ENCODE measurements around the gene OR14A2.
"Not testable (repeated sequence)": the region's sequence is repeated elsewhere in the genome, so short reads cannot be mapped to it uniquely, and the experiment has no call there.

Gene OR14A2

GRCh38 chr1:247748041-247748440 is at the start of gene OR14A2:
Gene OR14A2 (minus strand): TSS chr1:247748141.
- TF ChIP-seq CTCF (conservative IDR thresholded peaks at IDR 0.05; ENCODE audit: low read depth, low read length): no peak
- no peak for DNase-seq (ENCODE audit: low read depth)
- H3K4me3 ChIP-seq (ENCODE audit: low read length): no peak within 1 kb of the TSS

- H3K4me3 ChIP-seq (ENCODE audit: low read length): no peak overlapping the region
- DNase-seq (ENCODE audit: low read depth): no peak
- no peak for TF ChIP-seq CTCF (conservative IDR thresholded peaks at IDR 0.05; ENCODE audit: low read depth, low read length)
Observed at GRCh38 chr1:247797518-247797917, 49.6 kb upstream of the OR14A2 start.

- no peak for DNase-seq (ENCODE audit: low read depth)
- H3K4me3 ChIP-seq (ENCODE audit: low read length): no peak overlapping the region
- TF ChIP-seq CTCF (conservative IDR thresholded peaks at IDR 0.05; ENCODE audit: low read depth, low read length): no peak
Observed at GRCh38 chr1:247769603-247770002, 21.7 kb upstream of the OR14A2 start.

- TF ChIP-seq CTCF (conservative IDR thresholded peaks at IDR 0.05; ENCODE audit: low read depth, low read length): no peak
- H3K4me3 ChIP-seq (ENCODE audit: low read length): no peak within 1 kb of the TSS
- no peak for DNase-seq (ENCODE audit: low read depth)
Observed at GRCh38 chr1:247760456-247760855, 12.5 kb upstream of the OR14A2 start, which contains the start of gene OR1C1. Gene OR1C1 (minus strand): TSS chr1:247760556. CDS start chr1:247758406, 2,150 bp downstream.

GRCh38 chr1:247754311-247754710 is 6.4 kb upstream of the OR14A2 start:
- not testable (repeated sequence) for DNase-seq (ENCODE audit: low read depth); H3K4me3 ChIP-seq (ENCODE audit: low read length)

- H3K4me3 ChIP-seq (ENCODE audit: low read length): no peak overlapping the region
- no peak for TF ChIP-seq CTCF (conservative IDR thresholded peaks at IDR 0.05; ENCODE audit: low read depth, low read length)
- DNase-seq (ENCODE audit: low read depth): no peak
Observed at GRCh38 chr1:247749870-247750269, 1.9 kb upstream of the OR14A2 start.

- no peak overlapping the region for H3K4me3 ChIP-seq (ENCODE audit: low read length)
- no peak for TF ChIP-seq CTCF (conservative IDR thresholded peaks at IDR 0.05; ENCODE audit: low read depth, low read length)
- DNase-seq (ENCODE audit: low read depth): peak; percentile 54
Observed at GRCh38 chr1:247747616-247748015, 325 bp downstream of the OR14A2 start.

All from retinal pigment epithelial cell (primary cell).